WTC11 (cell line): ENCODE results near the gene SPEF1. TPM values are rescaled to one million over a fixed set of nuclear protein-coding genes. Genes with fewer than 3 reads are reported as not detected.

Experiments
- ATAC-seq: fragments of 200-7000 bp; cut with Tn5 transposase; 2 replicates; pipeline ENCODE4 v1.10.0; 2021; ENCODE audit warnings: mild to moderate bottlenecking, moderate library complexity
- CTCF ChIA-PET: fragments of 300-600 bp; sonication (Branson Sonifier 250); formaldehyde crosslinking; loops from one replicate; lab custom pipeline; 2021; ENCODE audit warnings: antibody characterized with exemption; lab: Charles Lee
- POLR2A ChIA-PET: fragments of 350-600 bp; sonication (Branson Sonifier 250); formaldehyde crosslinking; loops from one replicate; lab custom pipeline; 2021; ENCODE audit warnings: antibody characterized with exemption; lab: Charles Lee
- DNase-seq: peaks from one replicate; pipeline ENCODE4 v3.0.0; 2021; ENCODE audit warnings: low spot score
- H3K27ac Mint-ChIP-seq: 2 replicates; pipeline ENCODE4 v1.8.0; 2021; ENCODE audit warnings: mixed read lengths
- H3K27me3 Mint-ChIP-seq: 2 replicates; pipeline ENCODE4 v1.8.0; 2021; ENCODE audit warnings: low read depth, mild to moderate bottlenecking, moderate library complexity, mixed read lengths
- H3K36me3 Mint-ChIP-seq: 2 replicates; pipeline ENCODE4 v1.8.0; 2021; ENCODE audit warnings: mixed read lengths
- H3K4me1 Mint-ChIP-seq: 2 replicates; pipeline ENCODE4 v1.8.0; 2022; ENCODE audit warnings: mixed read lengths
- H3K4me3 Mint-ChIP-seq: 2 replicates; pipeline ENCODE4 v1.8.0; 2021; ENCODE audit warnings: mild to moderate bottlenecking, moderate library complexity, mixed read lengths
- H3K9me3 Mint-ChIP-seq: 2 replicates; pipeline ENCODE4 v1.8.0; 2021; ENCODE audit warnings: mixed read lengths
- ATF2 ChIP-seq: sonication (generic); formaldehyde crosslinking; IDR thresholded peaks from 2 replicates; pipeline ENCODE4 v1.8.1; 2022; ENCODE audit warnings: low read depth, missing genetic modification reagents, borderline replicate concordance
- CBFB ChIP-seq: sonication (generic); formaldehyde crosslinking; IDR thresholded peaks from 2 replicates; pipeline ENCODE4 v1.8.1; 2022; ENCODE audit warnings: mild to moderate bottlenecking, low read depth, missing genetic modification reagents
- CREM ChIP-seq: sonication (generic); formaldehyde crosslinking; IDR thresholded peaks from 2 replicates; pipeline ENCODE4 v1.8.1; 2022; ENCODE audit warnings: mild to moderate bottlenecking, missing genetic modification reagents, moderate library complexity
- E2F1 ChIP-seq: sonication (generic); formaldehyde crosslinking; IDR thresholded peaks from 2 replicates; pipeline ENCODE4 v1.8.0; 2022; ENCODE audit warnings: mild to moderate bottlenecking, missing genetic modification reagents
- E2F5 ChIP-seq: sonication (generic); formaldehyde crosslinking; IDR thresholded peaks from 2 replicates; pipeline ENCODE4 v1.8.1; 2022; ENCODE audit warnings: mild to moderate bottlenecking, moderate library complexity, missing genetic modification reagents
- GTF2I ChIP-seq: fragments of 250-450 bp; sonication (Bioruptor Pico); conservative IDR thresholded peaks from 2 replicates; pipeline ENCODE4 v1.4.0; 2021; ENCODE audit warnings: mild to moderate bottlenecking
- HMGXB4 ChIP-seq: sonication (generic); formaldehyde crosslinking; IDR thresholded peaks from 2 replicates; pipeline ENCODE4 v1.8.1; 2023; ENCODE audit warnings: mild to moderate bottlenecking, moderate library complexity, missing genetic modification reagents
- IRF2 ChIP-seq: sonication (generic); formaldehyde crosslinking; IDR thresholded peaks from 2 replicates; pipeline ENCODE4 v1.8.0; 2022; ENCODE audit warnings: low read depth, missing genetic modification reagents, borderline replicate concordance
- NFATC4 ChIP-seq: fragments of 250-450 bp; sonication (Bioruptor Pico); IDR thresholded peaks from 2 replicates; pipeline ENCODE4 v1.9.0; 2021; ENCODE audit warnings: mild to moderate bottlenecking
- OVOL2 ChIP-seq: fragments of 250-450 bp; sonication (Bioruptor Pico); IDR thresholded peaks from 2 replicates; pipeline ENCODE4 v1.9.0; 2021; ENCODE audit warnings: mild to moderate bottlenecking, borderline replicate concordance
- RELA ChIP-seq: sonication (generic); formaldehyde crosslinking; IDR thresholded peaks from 2 replicates; pipeline ENCODE4 v1.8.1; 2022; ENCODE audit warnings: missing genetic modification reagents, mild to moderate bottlenecking, borderline replicate concordance
- ZBTB21 ChIP-seq: sonication (generic); formaldehyde crosslinking; IDR thresholded peaks from 2 replicates; pipeline ENCODE4 v1.8.1; 2023; ENCODE audit warnings: mild to moderate bottlenecking, missing genetic modification reagents, borderline replicate concordance
- ZMAT4 ChIP-seq: fragments of 250-450 bp; sonication (Bioruptor Pico); IDR thresholded peaks from 2 replicates; pipeline ENCODE4 v1.9.0; 2021; ENCODE audit warnings: mild to moderate bottlenecking
- ZNF416 ChIP-seq: fragments of 250-450 bp; sonication (Bioruptor Pico); IDR thresholded peaks from 2 replicates; pipeline ENCODE4 v1.9.0; 2021; ENCODE audit warnings: mild to moderate bottlenecking, inconsistent platforms
- ZNF532 ChIP-seq: fragments of 250-450 bp; sonication (Bioruptor Pico); IDR thresholded peaks from 2 replicates; pipeline ENCODE4 v1.9.0; 2021; ENCODE audit warnings: mild to moderate bottlenecking, borderline replicate concordance
- total RNA-seq: library from RNA; stranded (reverse); gene quantifications from 3 replicates; pipeline ENCODE4 v1.2.3, GENCODE V29; 2021

SPEF1 gene
- total RNA-seq, 1 experiment from 2014 or later: 0.72 TPM

GRCh38 chr20:3803854-3804253, 22.6 kb upstream of the SPEF1 start:
- TF ChIP-seq E2F5 (CRISPR knock-in tag) (no peak), CBFB (no peak), HMGXB4 (no peak), E2F1 (CRISPR knock-in tag) (no peak), RELA (CRISPR knock-in tag) (no peak)
- DNase-seq (no peak), ATAC-seq (no peak)
- peaks cover 6% of the 10 kb centered on the region; the same call in 1 of the 2 replicates for H3K27me3 Mint-ChIP-seq
- H3K4me1 Mint-ChIP-seq: peaks cover 43% of the 10 kb centered on the region
- ChIA-PET CTCF (no interaction called here), POLR2A (no interaction called here)
- H3K36me3 Mint-ChIP-seq: peaks cover 49% of the 10 kb centered on the region
- H3K27ac Mint-ChIP-seq: no peak overlapping the region
- H3K9me3 Mint-ChIP-seq: peaks cover 4% of the 10 kb centered on the region; the same call in 1 of the 2 replicates
- H3K4me3 Mint-ChIP-seq: no peak overlapping the region

- ChIA-PET POLR2A (no interaction called here), CTCF (interaction anchor here (0.8 kb wide), 1 partner anchor 15 kb away, joined by 3 read pairs; no protein-coding TSS in a partner anchor)
- no peak for ATAC-seq
- no peak for DNase-seq
- H3K4me3 Mint-ChIP-seq: no peak overlapping the region
- H3K9me3 Mint-ChIP-seq: peaks cover 2% of the 10 kb centered on the region; the same call in 1 of the 2 replicates
- H3K36me3 Mint-ChIP-seq: peaks cover 49% of the 10 kb centered on the region
- H3K27me3 Mint-ChIP-seq: 0 out of 2 replicates have a peak, but pooled peaks cover under 1% of the 10 kb centered on the region
- no peak overlapping the region for H3K27ac Mint-ChIP-seq
- no peak for TF ChIP-seq IRF2
- TF ChIP-seq GTF2I (CRISPR knock-in tag): no peak
- TF ChIP-seq NFATC4 (CRISPR knock-in tag): no peak
- no peak for TF ChIP-seq OVOL2
- TF ChIP-seq ZNF532 (CRISPR knock-in tag): no peak
- TF ChIP-seq ZNF416 (CRISPR knock-in tag): no peak
- TF ChIP-seq ZBTB21 (CRISPR knock-in tag): no peak
- TF ChIP-seq ZMAT4 (CRISPR knock-in tag): no peak
- no peak for TF ChIP-seq ATF2 (CRISPR knock-in tag)
- TF ChIP-seq CREM (CRISPR knock-in tag): no peak
- peaks cover 49% of the 10 kb centered on the region for H3K4me1 Mint-ChIP-seq
Measured at GRCh38 chr20:3803289-3803688, 22.0 kb upstream of the SPEF1 start.
